CD4-positive, alpha-beta memory T cell (primary cell): ENCODE data around the gene OGFOD3. TPM values are rescaled to one million over a fixed set of nuclear protein-coding genes. Genes with fewer than 3 reads are reported as not detected.
"Not testable (repeated sequence)": the region's sequence is repeated elsewhere in the genome, so short reads cannot be mapped to it uniquely, and the experiment has no call there.

Experiments used
- CTCF ChIA-PET: fragments of 350-600 bp; sonication (Branson Sonifier 250); formaldehyde crosslinking; loops from one replicate; lab custom pipeline; 2021; ENCODE audit warnings: inconsistent platforms; ENCODE audit not compliant: partially characterized antibody; lab: Charles Lee
- POLR2A ChIA-PET: fragments of 350-600 bp; sonication (Branson Sonifier 250); formaldehyde crosslinking; loops from one replicate; lab custom pipeline; 2021; ENCODE audit not compliant: partially characterized antibody; lab: Charles Lee
- DNase-seq, 5 donors: peaks; one replicate each; pipeline versions ENCODE4 v3.0.0 to v3.0.0-alpha.2; 2020 to 2022; ENCODE audit warnings: mixed read lengths in 1 of 5
- H3K27ac ChIP-seq: one replicate; pipeline ENCODE4 v1.7.0; 2013; ENCODE audit warnings: low read depth, low read length
- H3K27me3 ChIP-seq: 2 replicates; pipeline ENCODE4 v1.7.0; 2013; ENCODE audit warnings: mild to moderate bottlenecking, low read length, moderate library complexity; ENCODE audit not compliant: insufficient read depth
- H3K36me3 ChIP-seq: 2 replicates; pipeline ENCODE4 v1.7.0; 2013; ENCODE audit warnings: mild to moderate bottlenecking, low read length, moderate library complexity; ENCODE audit not compliant: insufficient read depth
- H3K4me1 ChIP-seq: 2 replicates; pipeline ENCODE4 v1.7.0; 2013; ENCODE audit warnings: mild to moderate bottlenecking, low read length, moderate library complexity; ENCODE audit not compliant: insufficient read depth
- H3K4me3 ChIP-seq, 2 donors: one replicate each; pipeline ENCODE4 v1.7.0; 2013; ENCODE audit warnings: low read length in 2 of 2, mild to moderate bottlenecking in 1 of 2
- H3K9me3 ChIP-seq, 2 donors: one replicate each; pipeline ENCODE4 v1.7.0; 2013; ENCODE audit warnings: low read length in 2 of 2, control low read depth in 1 of 2; ENCODE audit not compliant: control insufficient read depth in 1 of 2
- H3K27ac Mint-ChIP-seq, 7 donors: one replicate each; pipeline ENCODE4 v1.8.0; 2020 to 2021; ENCODE audit warnings: mixed read lengths in 7 of 7, mild to moderate bottlenecking in 6 of 7, inconsistent platforms in 3 of 7, moderate library complexity in 3 of 7
- H3K27me3 Mint-ChIP-seq, 2 donors: one replicate each; pipeline ENCODE4 v1.8.0; 2020 to 2021; ENCODE audit warnings: mixed read lengths in 2 of 2
- H3K36me3 Mint-ChIP-seq, 2 donors: one replicate each; pipeline ENCODE4 v1.8.0; 2020 to 2021; ENCODE audit warnings: mixed read lengths in 2 of 2, inconsistent platforms in 1 of 2, mild to moderate bottlenecking in 1 of 2
- H3K4me1 Mint-ChIP-seq, 4 donors: one replicate each; pipeline ENCODE4 v1.8.0; 2020 to 2021; ENCODE audit warnings: mixed read lengths in 4 of 4, mild to moderate bottlenecking in 1 of 4
- H3K4me3 Mint-ChIP-seq, 8 donors: one replicate each; pipeline ENCODE4 v1.8.0; 2020 to 2021; ENCODE audit warnings: mixed read lengths in 8 of 8, mild to moderate bottlenecking in 7 of 8, moderate library complexity in 6 of 8, inconsistent platforms in 3 of 8
- H3K9me3 Mint-ChIP-seq, 8 donors: one replicate each; pipeline ENCODE4 v1.8.0; 2020 to 2021; ENCODE audit warnings: mixed read lengths in 8 of 8, mild to moderate bottlenecking in 5 of 8, inconsistent platforms in 3 of 8, moderate library complexity in 1 of 8
- intact Hi-C: fragments of 100-400 bp; cut with micrococcal nuclease; formaldehyde crosslinking; loops from one replicate; pipeline ENCODE4 v1.15.1; 2023
- polyA plus RNA-seq, 2 donors: library from polyadenylated mRNA; unstranded; fragments of 300-500 nt; fragmentation: Illumina TruSeq; gene quantifications; one replicate each; pipeline ENCODE4 v1.2.3, GENCODE V29; 2021
- total RNA-seq, 2 experiments: library from RNA; stranded (reverse); gene quantifications; one replicate each; pipeline ENCODE4 v1.2.3, GENCODE V29; 2021

Gene OGFOD3
- total and polyA plus RNA-seq, 4 experiments from 2014 or later, result 23.4 to 36.1 (median 29.5) TPM

- peaks cover 13 to 14% of the 10 kb centered on the region in 2 donors for H3K36me3 Mint-ChIP-seq
- ChIA-PET POLR2A (no interaction called here), CTCF (interaction anchor here (6.4 kb wide), 1 partner anchor 61 kb away, joined by 52 read pairs; no protein-coding TSS in a partner anchor)
- no peaks in the 10 kb centered on the region for H3K36me3 ChIP-seq
- peaks cover 11 to 27% (median 14%) of the 10 kb centered on the region in 4 donors for H3K4me1 Mint-ChIP-seq
- H3K27me3 Mint-ChIP-seq, result no peaks in the 10 kb centered on the region
- no peak overlapping the region for H3K4me3 ChIP-seq
- no peaks in the 10 kb centered on the region for H3K9me3 Mint-ChIP-seq
- peak overlapping the region in 1 of 7 donors; percentile 71 for H3K27ac Mint-ChIP-seq
- no peak overlapping the region for H3K27ac ChIP-seq
- no peaks in the 10 kb centered on the region for H3K9me3 ChIP-seq
- no peak overlapping the region for H3K4me3 Mint-ChIP-seq
- no peak for DNase-seq
- intact Hi-C loops, result loop anchor here (5.0 to 10.0 kb wide), 3 partner anchors 176 to 378 kb away; partner anchors contain the start of genes DCXR and RAC3
- H3K4me1 ChIP-seq, result peaks cover 13% of the 10 kb centered on the region
- no peaks in the 10 kb centered on the region for H3K27me3 ChIP-seq
Observed at GRCh38 chr17:82412535-82413520, 5.6 kb downstream of the OGFOD3 start.

- H3K36me3 ChIP-seq, H3K4me1 ChIP-seq, H3K27ac Mint-ChIP-seq, DNase-seq, H3K4me3 ChIP-seq, H3K9me3 Mint-ChIP-seq, H3K4me3 Mint-ChIP-seq, POLR2A ChIA-PET, H3K27ac ChIP-seq, H3K27me3 Mint-ChIP-seq, H3K27me3 ChIP-seq, H3K9me3 ChIP-seq: not testable (repeated sequence)
- H3K4me1 Mint-ChIP-seq, result peaks cover 8 to 23% (median 11%) of the 10 kb centered on the region in 4 donors
- intact Hi-C loops, result loop anchor here (5.0 to 10.0 kb wide), 3 partner anchors 175 to 377 kb away; partner anchors contain the start of genes DCXR and RAC3
- H3K36me3 Mint-ChIP-seq, result peaks cover 19 to 21% of the 10 kb centered on the region in 2 donors
- CTCF ChIA-PET, result interaction anchor here (6.4 kb wide), 1 partner anchor 61 kb away, joined by 52 read pairs; no protein-coding TSS in a partner anchor
Observed at GRCh38 chr17:82412081-82412480, 6.3 kb downstream of the OGFOD3 start.

DNA sequence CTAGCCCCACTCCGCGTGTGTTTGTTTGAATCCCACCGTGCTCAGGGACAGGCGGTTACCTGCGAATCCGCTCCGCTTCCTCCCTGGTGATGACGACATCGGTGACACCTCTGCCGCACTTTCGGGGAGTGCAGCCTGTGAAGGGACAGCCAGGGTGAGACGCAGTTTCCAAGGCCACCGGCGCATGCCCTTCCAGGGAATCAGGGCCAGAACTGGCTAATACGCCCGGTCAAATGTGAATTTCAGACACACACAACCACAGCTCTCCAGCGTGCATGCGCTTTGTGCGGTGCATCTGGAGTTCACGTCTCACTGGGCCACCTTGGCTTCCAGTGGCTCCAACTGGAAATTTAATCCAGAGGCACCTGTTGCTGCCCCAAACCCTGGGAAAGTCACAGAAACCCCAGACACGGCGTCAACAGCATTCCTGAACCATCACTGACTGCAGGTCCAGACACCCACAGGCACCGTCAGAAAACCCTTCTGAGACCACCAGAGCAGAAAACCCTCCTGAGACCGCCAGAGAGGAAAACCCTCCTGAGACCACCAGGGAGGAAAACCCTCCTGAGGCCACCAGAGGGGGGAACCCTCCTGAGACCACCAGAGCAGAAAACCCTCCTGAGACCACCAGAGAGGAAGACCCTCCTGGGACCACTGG, 6.9 kb downstream of the OGFOD3 start:
- ChIA-PET POLR2A (no interaction called here), CTCF (interaction anchor here (0.7 to 6.4 kb wide), 2 partner anchors 60 to 167 kb away, joined by 3 to 52 read pairs; no protein-coding TSS in a partner anchor)
- H3K27me3 ChIP-seq, result no peaks in the 10 kb centered on the region

DNA sequence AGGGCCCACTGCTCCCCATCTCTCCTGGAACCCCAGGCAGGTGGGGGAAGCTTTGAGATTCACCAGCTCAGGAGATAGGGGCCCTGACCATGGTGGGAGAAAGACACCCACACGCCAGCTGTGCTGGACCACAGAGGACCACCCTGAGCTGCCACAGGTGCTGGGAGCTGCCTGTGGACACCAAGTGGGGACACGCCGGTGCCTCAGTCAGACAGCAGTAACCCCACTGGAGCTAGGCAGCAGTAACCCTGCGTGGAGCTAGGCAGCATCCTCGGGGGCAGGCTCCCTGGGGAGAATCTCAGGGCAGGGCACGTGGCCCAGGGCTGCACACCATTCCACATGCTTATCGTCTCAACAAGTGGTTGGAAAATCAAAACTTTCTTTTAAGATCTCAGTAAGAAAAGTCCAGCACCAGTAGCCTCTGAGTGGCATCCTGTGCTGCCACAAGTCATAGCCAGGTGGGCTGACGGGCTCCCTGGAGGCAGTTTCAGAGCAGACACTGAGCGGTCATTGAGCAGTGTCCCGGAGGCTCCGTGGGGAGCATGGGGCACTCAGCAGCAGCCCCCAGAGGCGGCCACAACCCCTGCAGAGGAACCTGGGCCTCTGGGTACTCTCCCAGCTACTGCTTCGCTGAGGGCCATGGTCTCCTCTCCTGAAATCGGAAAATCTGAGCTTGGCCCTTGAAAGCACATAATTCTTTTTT, 8.2 kb downstream of the OGFOD3 start:
- Mint-ChIP-seq H3K27ac (no peak overlapping the region), H3K4me1 (peaks cover 6 to 17% (median 9%) of the 10 kb centered on the region in 4 donors), H3K4me3 (no peak overlapping the region), H3K27me3 (no peaks in the 10 kb centered on the region), H3K36me3 (peaks cover 21 to 24% of the 10 kb centered on the region in 2 donors), H3K9me3 (no peaks in the 10 kb centered on the region)
- ChIA-PET CTCF (interaction anchor here (1.1 to 1.8 kb wide), 3 partner anchors 9 to 59 kb away, joined by 3 to 4 read pairs (median 4); no protein-coding TSS in a partner anchor), POLR2A (interaction anchor here (1.9 kb wide), 1 partner anchor 112 kb away, joined by 5 read pairs; no protein-coding TSS in a partner anchor)
- Histone ChIP-seq H3K9me3 (no peaks in the 10 kb centered on the region), H3K27me3 (no peaks in the 10 kb centered on the region), H3K4me1 (peaks cover 9% of the 10 kb centered on the region), H3K27ac (no peak overlapping the region), H3K36me3 (no peaks in the 10 kb centered on the region), H3K4me3 (no peak overlapping the region)
- no peak for DNase-seq
- intact Hi-C loops, result loop anchor here (5.0 to 10.0 kb wide), 3 partner anchors 173 to 375 kb away; partner anchors contain the start of genes DCXR and RAC3

More for the DNA sequence above, 6.9 kb downstream of the OGFOD3 start:
- intact Hi-C loops, result loop anchor here (5.0 to 10.0 kb wide), 3 partner anchors 174 to 377 kb away; partner anchors contain the start of genes DCXR and RAC3
- Mint-ChIP-seq H3K36me3 (peaks cover 19 to 21% of the 10 kb centered on the region in 2 donors), H3K4me3 (no peak overlapping the region), H3K9me3 (no peaks in the 10 kb centered on the region), H3K4me1 (peaks cover 8 to 23% (median 11%) of the 10 kb centered on the region in 4 donors), H3K27ac (no peak overlapping the region), H3K27me3 (no peaks in the 10 kb centered on the region)
- no peak overlapping the region for H3K27ac ChIP-seq
- H3K4me1 ChIP-seq, result peaks cover 9% of the 10 kb centered on the region
- no peak overlapping the region for H3K4me3 ChIP-seq
- H3K9me3 ChIP-seq, result no peaks in the 10 kb centered on the region
- H3K36me3 ChIP-seq, result no peaks in the 10 kb centered on the region
- no peak for DNase-seq

- Mint-ChIP-seq H3K27me3 (no peaks in the 10 kb centered on the region), H3K36me3 (peaks cover 19 to 24% of the 10 kb centered on the region in 2 donors), H3K27ac (peak overlapping the region in 1 of 7 donors; percentile 29), H3K4me3 (no peak overlapping the region), H3K9me3 (no peaks in the 10 kb centered on the region), H3K4me1 (peaks cover 0 to 5% (median under 1%) of the 10 kb centered on the region in 4 donors)
- Histone ChIP-seq H3K4me1 (no peaks in the 10 kb centered on the region), H3K4me3 (no peak overlapping the region), H3K36me3 (no peaks in the 10 kb centered on the region), H3K27ac (no peak overlapping the region), H3K27me3 (no peaks in the 10 kb centered on the region), H3K9me3 (no peaks in the 10 kb centered on the region)
- ChIA-PET CTCF (interaction anchor here (1.8 kb wide), 1 partner anchor 16 kb away, joined by 3 read pairs; no protein-coding TSS in a partner anchor), POLR2A (no interaction called here)
- DNase-seq, result no peak
- intact Hi-C loops, result no loop called here
Observed at GRCh38 chr17:82408938-82409318, 9.5 kb downstream of the OGFOD3 start.

GRCh38 chr17:82408288-82408937, 10.0 kb downstream of the OGFOD3 start:
- H3K27ac ChIP-seq, result no peak overlapping the region
- H3K4me1 ChIP-seq, result no peaks in the 10 kb centered on the region
- no peaks in the 10 kb centered on the region for H3K27me3 Mint-ChIP-seq
- intact Hi-C loops, result no loop called here
- DNase-seq, result no peak
- peak overlapping the region in 1 of 7 donors; percentile 37 for H3K27ac Mint-ChIP-seq
- no peaks in the 10 kb centered on the region for H3K27me3 ChIP-seq
- no peak overlapping the region for H3K4me3 Mint-ChIP-seq
- CTCF ChIA-PET, result no interaction called here
- peaks cover 19 to 24% of the 10 kb centered on the region in 2 donors for H3K36me3 Mint-ChIP-seq
- no peaks in the 10 kb centered on the region for H3K9me3 Mint-ChIP-seq
- no peak overlapping the region for H3K4me3 ChIP-seq
- H3K36me3 ChIP-seq, result peaks cover 3% of the 10 kb centered on the region
- H3K9me3 ChIP-seq, result no peaks in the 10 kb centered on the region
- peaks cover 0 to 4% (median under 1%) of the 10 kb centered on the region in 4 donors for H3K4me1 Mint-ChIP-seq
- POLR2A ChIA-PET, result no interaction called here
